22Rv1 (cell line): ENCODE data around the gene C6orf163.

Source experiments
- ZFX ChIP-seq: fragments of 450-650 bp; IDR thresholded peaks from 2 replicates; pipeline ENCODE4 v1.6.1; 2017; ENCODE audit warnings: antibody characterized with exemption, borderline replicate concordance
- TF ChIP-seq, protein P1 (sequence below): fragments of 450-650 bp; IDR thresholded peaks from 2 replicates; pipeline ENCODE4 v1.5.1; 2017; ENCODE audit warnings: mild to moderate bottlenecking

DNA sequence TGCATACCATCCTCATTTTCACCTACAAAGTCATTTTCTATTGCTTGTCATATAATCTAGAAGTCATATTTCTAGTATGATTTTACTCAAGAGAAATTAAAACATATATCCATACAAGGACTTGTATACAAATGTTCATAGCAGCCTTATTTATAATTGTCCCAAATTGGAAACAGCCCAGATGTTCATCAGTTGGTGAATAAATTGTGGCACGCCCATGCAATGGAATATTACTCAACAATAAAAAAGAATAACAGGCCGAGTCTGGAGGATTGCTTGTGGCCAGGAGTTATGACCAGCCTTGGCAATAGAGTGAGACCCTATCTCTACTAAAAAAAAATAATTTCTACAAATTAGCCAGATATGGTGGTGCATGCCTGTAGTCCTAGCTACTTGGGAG is 28.8 kb downstream of the C6orf163 start:
- TF ChIP-seq, protein P1, sequence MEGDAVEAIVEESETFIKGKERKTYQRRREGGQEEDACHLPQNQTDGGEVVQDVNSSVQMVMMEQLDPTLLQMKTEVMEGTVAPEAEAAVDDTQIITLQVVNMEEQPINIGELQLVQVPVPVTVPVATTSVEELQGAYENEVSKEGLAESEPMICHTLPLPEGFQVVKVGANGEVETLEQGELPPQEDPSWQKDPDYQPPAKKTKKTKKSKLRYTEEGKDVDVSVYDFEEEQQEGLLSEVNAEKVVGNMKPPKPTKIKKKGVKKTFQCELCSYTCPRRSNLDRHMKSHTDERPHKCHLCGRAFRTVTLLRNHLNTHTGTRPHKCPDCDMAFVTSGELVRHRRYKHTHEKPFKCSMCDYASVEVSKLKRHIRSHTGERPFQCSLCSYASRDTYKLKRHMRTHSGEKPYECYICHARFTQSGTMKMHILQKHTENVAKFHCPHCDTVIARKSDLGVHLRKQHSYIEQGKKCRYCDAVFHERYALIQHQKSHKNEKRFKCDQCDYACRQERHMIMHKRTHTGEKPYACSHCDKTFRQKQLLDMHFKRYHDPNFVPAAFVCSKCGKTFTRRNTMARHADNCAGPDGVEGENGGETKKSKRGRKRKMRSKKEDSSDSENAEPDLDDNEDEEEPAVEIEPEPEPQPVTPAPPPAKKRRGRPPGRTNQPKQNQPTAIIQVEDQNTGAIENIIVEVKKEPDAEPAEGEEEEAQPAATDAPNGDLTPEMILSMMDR: no peak
- TF ChIP-seq ZFX: no peak
